Lower leg skin (tissue), 3 donors: ENCODE data around the gene GRIK2.

Experiments used
- CTCF ChIP-seq, 3 donors: fragments of 450-650 bp; IDR thresholded peaks; one replicate each; pipeline ENCODE4 v1.5.1; 2016; ENCODE audit warnings: antibody characterized with exemption in 3 of 3, mild to moderate bottlenecking in 3 of 3, moderate library complexity in 2 of 3
- POLR2A ChIP-seq, 2 donors: fragments of 450-650 bp; IDR thresholded peaks; one replicate each; pipeline ENCODE4 v1.6.1; 2016 to 2017; ENCODE audit warnings: antibody characterized with exemption in 2 of 2, mild to moderate bottlenecking in 1 of 2, moderate library complexity in 1 of 2

- no peak for TF ChIP-seq CTCF (IDR thresholded peaks at IDR 0.05)
- no peak for TF ChIP-seq POLR2A (IDR thresholded peaks at IDR 0.05)
These were observed 1.8 kb downstream of the GRIK2 start for GRCh38 chr6:101395345-101395744.
